IMR-90 (cell line): ENCODE results near the gene GNAI3. TPM values are rescaled to one million over a fixed set of nuclear protein-coding genes. Genes with fewer than 3 reads are reported as not detected.

Experiments
- ATAC-seq: fragments of 200-7000 bp; cut with Tn5 transposase; 2 replicates; pipeline ENCODE4 v1.9.1; 2020; ENCODE audit warnings: low read depth, mild to moderate bottlenecking, moderate library complexity
- BruUV-seq: library from RNA; stranded (reverse); fragments of 400-500 nt; replicated peaks from 2 replicates; lab custom pipeline; 2021; lab: Mats Ljungman, UMichigan
- CTCF ChIA-PET: fragments of 300-600 bp; formaldehyde crosslinking; extraction: SDS; loops from one replicate; lab custom pipeline; 2021; ENCODE audit warnings: antibody characterized with exemption; lab: Yijun Ruan, JAX
- POLR2A ChIA-PET: fragments of 300-600 bp; sonication (Branson Sonifier 250); formaldehyde crosslinking; loops from one replicate; lab custom pipeline; 2022; ENCODE audit warnings: antibody characterized with exemption; ENCODE audit not compliant: unreplicated experiment; lab: Charles Lee
- DNase-seq: peaks from one replicate; pipeline ENCODE4 v3.0.0; 2013
- H2AFZ ChIP-seq: replicated peaks from 2 replicates; pipeline ENCODE3; 2013; ENCODE audit warnings: low read length, mild to moderate bottlenecking; ENCODE audit not compliant: poor library complexity
- H2AK5ac ChIP-seq: 2 replicates; pipeline ENCODE4 v1.6.1; 2013; ENCODE audit warnings: low read depth, low read length, inconsistent platforms
- H2AK9ac ChIP-seq: replicated peaks from 2 replicates; pipeline ENCODE3; 2013; ENCODE audit warnings: mild to moderate bottlenecking, low read depth, low read length, moderate library complexity; ENCODE audit not compliant: poor library complexity
- H2BK120ac ChIP-seq: 2 replicates; pipeline ENCODE4 v1.6.1; 2013; ENCODE audit warnings: low read depth, low read length, inconsistent platforms
- H2BK15ac ChIP-seq: 3 replicates; pipeline ENCODE4 v1.6.1; 2013; ENCODE audit warnings: low read depth, low read length, inconsistent platforms
- H2BK20ac ChIP-seq: 2 replicates; pipeline ENCODE4 v1.6.1; 2013; ENCODE audit warnings: low read depth, mild to moderate bottlenecking, inconsistent platforms, low read length, moderate library complexity
- H2BK5ac ChIP-seq: 2 replicates; pipeline ENCODE4 v1.6.1; 2013; ENCODE audit warnings: mild to moderate bottlenecking, low read depth, low read length, inconsistent platforms; ENCODE audit not compliant: poor library complexity, severe bottlenecking
- H3K14ac ChIP-seq: replicated peaks from 2 replicates; pipeline ENCODE4 v1.6.1; 2013; ENCODE audit warnings: low read depth, low read length, inconsistent platforms
- H3K18ac ChIP-seq: 2 replicates; pipeline ENCODE4 v1.6.1; 2013; ENCODE audit warnings: low read depth, low read length, control low read depth
- H3K23ac ChIP-seq: 2 replicates; pipeline ENCODE4 v1.6.1; 2013; ENCODE audit warnings: low read depth, low read length, inconsistent platforms
- H3K27ac ChIP-seq: 2 replicates; pipeline ENCODE4 v1.5.1; 2013; ENCODE audit warnings: mild to moderate bottlenecking, control low read depth, low read length; ENCODE audit not compliant: insufficient read depth
- H3K27me3 ChIP-seq: 2 replicates; pipeline ENCODE4 v1.6.1; 2013; ENCODE audit warnings: low read length; ENCODE audit not compliant: control insufficient read depth, insufficient read depth
- H3K36me3 ChIP-seq: 2 replicates; pipeline ENCODE4 v1.6.1; 2013; ENCODE audit warnings: low read length, mixed read lengths; ENCODE audit not compliant: control insufficient read depth, insufficient read depth
- H3K4ac ChIP-seq: 2 replicates; pipeline ENCODE4 v1.6.1; 2013; ENCODE audit warnings: low read depth, low read length, inconsistent platforms
- H3K4me1 ChIP-seq: 2 replicates; pipeline ENCODE4 v1.6.1; 2013; ENCODE audit warnings: low read length, mixed read lengths; ENCODE audit not compliant: control insufficient read depth, insufficient read depth
- H3K4me2 ChIP-seq: 2 replicates; pipeline ENCODE4 v1.6.1; 2013; ENCODE audit warnings: low read depth, mild to moderate bottlenecking, control low read depth, low read length, moderate library complexity
- H3K4me3 ChIP-seq: 2 replicates; pipeline ENCODE4 v1.5.1; 2013; ENCODE audit warnings: low read depth, mild to moderate bottlenecking, control low read depth, low read length, moderate library complexity; ENCODE audit not compliant: insufficient read depth
- H3K56ac ChIP-seq: 2 replicates; pipeline ENCODE4 v1.6.1; 2013; ENCODE audit warnings: low read length, inconsistent platforms; ENCODE audit not compliant: insufficient read depth; ENCODE audit errors: extremely low read depth
- H3K79me1 ChIP-seq, 2 experiments: 2 replicates each; pipeline ENCODE4 v1.6.1; 2013; ENCODE audit warnings: low read length in 2 of 2, inconsistent platforms in 1 of 2, low read depth in 1 of 2
- H3K9ac ChIP-seq: 2 replicates; pipeline ENCODE4 v1.6.1; 2013; ENCODE audit warnings: low read depth, low read length, control low read depth
- H3K9me1 ChIP-seq: 2 replicates; pipeline ENCODE4 v1.6.1; 2013; ENCODE audit warnings: low read length, inconsistent platforms; ENCODE audit not compliant: insufficient read depth
- H3K9me3 ChIP-seq: 2 replicates; pipeline ENCODE4 v1.6.1; 2013; ENCODE audit warnings: low read length; ENCODE audit not compliant: control insufficient read depth, insufficient read depth
- H4K20me1 ChIP-seq: 2 replicates; pipeline ENCODE4 v1.6.1; 2013; ENCODE audit warnings: low read length, inconsistent platforms; ENCODE audit not compliant: insufficient read depth
- H4K5ac ChIP-seq: 2 replicates; pipeline ENCODE4 v1.6.1; 2013; ENCODE audit warnings: mild to moderate bottlenecking, low read depth, low read length, control low read depth
- H4K8ac ChIP-seq, 2 experiments: 2 replicates each; pipeline ENCODE4 v1.6.1; 2013; ENCODE audit warnings: low read depth in 2 of 2, low read length in 2 of 2, control low read depth in 1 of 2, inconsistent platforms in 1 of 2
- H4K91ac ChIP-seq: 2 replicates; pipeline ENCODE4 v1.6.1; 2013; ENCODE audit warnings: low read depth, low read length, inconsistent platforms; ENCODE audit not compliant: insufficient read depth
- POLR2A ChIP-seq: IDR thresholded peaks from 2 replicates; pipeline ENCODE4 v1.6.1; 2012; ENCODE audit warnings: mild to moderate bottlenecking, low read depth, low read length
- RAD21 ChIP-seq: IDR thresholded peaks from 2 replicates; pipeline ENCODE4 v1.6.1; 2012; ENCODE audit warnings: low read length, improper control_type of control experiment
- SMC3 ChIP-seq: fragments of 150-350 bp; IDR thresholded peaks from 2 replicates; pipeline ENCODE4 v1.6.1; 2016; ENCODE audit warnings: low read depth, mild to moderate bottlenecking, antibody characterized with exemption, low read length, moderate library complexity
- WGBS, 2 experiments: methylation state at CpG; one replicate each; pipeline versions ENCODE4 v1.1.5 to v1.1.7; 2013; ENCODE audit warnings: missing lambda C conversion rate in 2 of 2; ENCODE audit not compliant: insufficient read length in 1 of 2; ENCODE audit errors: extremely low coverage in 2 of 2; 5-methylcytosine and 5-hydroxymethylcytosine counted together
- dilution Hi-C: fragments of 300-500 bp; cut with HindIII; formaldehyde crosslinking; loops from one replicate; pipeline ENCODE4 v1.14.3; 2018; ENCODE audit warnings: low sequenced_read_pairs; ENCODE audit not compliant: unreplicated experiment
- in situ Hi-C: fragments of 300-500 bp; cut with MboI; formaldehyde crosslinking; loops from 3 replicates; pipeline ENCODE4 v1.14.3; 2019; ENCODE audit warnings: low sequenced_read_pairs, inconsistent platforms, mixed read lengths
- intact Hi-C: fragments of 100-400 bp; cut with micrococcal nuclease; formaldehyde crosslinking; loops from 2 replicates; pipeline ENCODE4 v1.10.0; 2022
- polyA plus RNA-seq, 3 experiments: library from polyadenylated mRNA; depleted of rRNA; stranded (reverse); fragments of >200 nt; gene quantifications; 2 replicates each; pipeline ENCODE4 v1.2.3, GENCODE V29; 2012; ENCODE audit warnings: low replicate concordance in 1 of 3
- total RNA-seq: library from RNA; depleted of rRNA; stranded (reverse); fragments of >200 nt; gene quantifications from 2 replicates; pipeline ENCODE4 v1.2.3, GENCODE V29; 2012
- TF ChIP-seq, protein P1 (sequence below): conservative IDR thresholded peaks from 2 replicates; pipeline ENCODE4 v1.5.1; 2012; ENCODE audit warnings: mild to moderate bottlenecking, low read depth, low read length, improper control_type of control experiment

GNAI3 gene
- total and polyA plus RNA-seq, 2 of the 4 experiments (the other 2 are of a cell fraction): 5.9 to 14.9 TPM

DNA sequence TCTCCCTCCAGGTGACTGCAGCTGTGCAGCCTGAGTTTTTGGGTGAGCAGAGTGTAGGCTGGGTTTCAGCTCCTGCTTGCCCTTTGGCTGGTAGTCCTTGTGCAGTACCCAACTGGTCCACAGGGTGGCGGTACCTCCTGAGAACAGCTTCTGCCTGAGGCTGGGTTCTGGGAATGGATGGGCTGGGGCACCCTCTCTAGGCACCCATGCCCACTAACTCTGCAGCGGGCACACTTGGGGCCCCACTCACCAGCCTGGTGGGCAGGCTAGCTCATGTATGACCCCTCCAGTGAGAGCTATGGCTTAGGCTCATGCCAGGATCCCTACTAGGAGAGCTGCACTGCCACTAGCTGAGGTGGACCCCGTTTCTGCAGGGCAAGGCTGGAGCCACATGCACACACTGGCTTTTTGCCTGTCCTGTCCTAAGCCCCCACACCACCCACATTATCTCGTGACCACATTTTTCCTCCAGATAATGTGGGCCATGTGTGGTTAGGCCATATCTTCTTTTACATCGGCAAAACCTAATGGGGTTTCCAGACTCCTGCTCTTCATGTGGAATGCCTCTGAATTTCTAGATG, 92.0 kb downstream of the GNAI3 start:
- Histone ChIP-seq H3K4me3 (no peak overlapping the region), H2AK9ac (peak overlapping the region; percentile 29), H4K5ac (no peak overlapping the region), H3K4me2 (no peak overlapping the region), H2BK20ac (no peak overlapping the region), H3K18ac (no peak overlapping the region), H3K56ac (no peak overlapping the region), H3K14ac (no peak overlapping the region), H3K9me3 (no peaks in the 10 kb centered on the region), H2AK5ac (peak overlapping the region; percentile 11; the same call in 1 of the 2 replicates), H3K9me1 (peaks cover 3% of the 10 kb centered on the region), H4K91ac (no peak overlapping the region), H3K27ac (no peak overlapping the region), H3K36me3 (no peaks in the 10 kb centered on the region), H2AFZ (peak overlapping the region; percentile 65), H3K4ac (no peak overlapping the region), H2BK5ac (no peak overlapping the region), H3K4me1 (peaks cover 21% of the 10 kb centered on the region), H3K79me1 (no peaks in the 10 kb centered on the region), H3K27me3 (no peaks in the 10 kb centered on the region), H2BK120ac (no peak overlapping the region), H2BK15ac (no peak overlapping the region; the same call in 2 of the 3 replicates), H3K23ac (no peak overlapping the region), H4K8ac (no peak overlapping the region), H4K20me1 (no peaks in the 10 kb centered on the region), H3K9ac (no peak overlapping the region)
- no TSS peak for BruUV-seq
- TF ChIP-seq, protein P1, sequence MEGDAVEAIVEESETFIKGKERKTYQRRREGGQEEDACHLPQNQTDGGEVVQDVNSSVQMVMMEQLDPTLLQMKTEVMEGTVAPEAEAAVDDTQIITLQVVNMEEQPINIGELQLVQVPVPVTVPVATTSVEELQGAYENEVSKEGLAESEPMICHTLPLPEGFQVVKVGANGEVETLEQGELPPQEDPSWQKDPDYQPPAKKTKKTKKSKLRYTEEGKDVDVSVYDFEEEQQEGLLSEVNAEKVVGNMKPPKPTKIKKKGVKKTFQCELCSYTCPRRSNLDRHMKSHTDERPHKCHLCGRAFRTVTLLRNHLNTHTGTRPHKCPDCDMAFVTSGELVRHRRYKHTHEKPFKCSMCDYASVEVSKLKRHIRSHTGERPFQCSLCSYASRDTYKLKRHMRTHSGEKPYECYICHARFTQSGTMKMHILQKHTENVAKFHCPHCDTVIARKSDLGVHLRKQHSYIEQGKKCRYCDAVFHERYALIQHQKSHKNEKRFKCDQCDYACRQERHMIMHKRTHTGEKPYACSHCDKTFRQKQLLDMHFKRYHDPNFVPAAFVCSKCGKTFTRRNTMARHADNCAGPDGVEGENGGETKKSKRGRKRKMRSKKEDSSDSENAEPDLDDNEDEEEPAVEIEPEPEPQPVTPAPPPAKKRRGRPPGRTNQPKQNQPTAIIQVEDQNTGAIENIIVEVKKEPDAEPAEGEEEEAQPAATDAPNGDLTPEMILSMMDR: peak; percentile 78
- TF ChIP-seq POLR2A (no peak), RAD21 (peak; percentile 72), SMC3 (peak; percentile 81)
- peak; percentile 55 for DNase-seq
- dilution Hi-C loops: no loop called here
- ChIA-PET CTCF (interaction anchor here (0.5 to 3.9 kb wide), 25 partner anchors 9 to 371 kb away, joined by 3 to 63 read pairs (median 4); partner anchors contain the start of genes AHCYL1, AMPD2, GNAI3 and GNAT2), POLR2A (interaction anchor here (0.5 to 1.0 kb wide), 2 partner anchors 134 to 839 kb away, joined by 3 read pairs; no protein-coding TSS in a partner anchor)
- peak; percentile 76 for ATAC-seq
- no CpG with 5 or more reads among the region's 5 CpGs for WGBS, 2 experiments
- intact Hi-C loops: loop anchor here (1.0 kb wide), 1 partner anchor 94 kb away; no protein-coding TSS in a partner anchor
- in situ Hi-C loops: loop anchor here (5.0 to 10.0 kb wide), 3 partner anchors 132 to 342 kb away; partner anchors contain the start of genes AHCYL1 and CSF1
